ENCODE data around the gene TOGARAM1. TPM values are rescaled to one million over a fixed set of nuclear protein-coding genes. Genes with fewer than 3 reads are reported as not detected.

TOGARAM1 gene
- total RNA-seq, 1 experiment from 2014 or later = 12.0 TPM

DNA sequence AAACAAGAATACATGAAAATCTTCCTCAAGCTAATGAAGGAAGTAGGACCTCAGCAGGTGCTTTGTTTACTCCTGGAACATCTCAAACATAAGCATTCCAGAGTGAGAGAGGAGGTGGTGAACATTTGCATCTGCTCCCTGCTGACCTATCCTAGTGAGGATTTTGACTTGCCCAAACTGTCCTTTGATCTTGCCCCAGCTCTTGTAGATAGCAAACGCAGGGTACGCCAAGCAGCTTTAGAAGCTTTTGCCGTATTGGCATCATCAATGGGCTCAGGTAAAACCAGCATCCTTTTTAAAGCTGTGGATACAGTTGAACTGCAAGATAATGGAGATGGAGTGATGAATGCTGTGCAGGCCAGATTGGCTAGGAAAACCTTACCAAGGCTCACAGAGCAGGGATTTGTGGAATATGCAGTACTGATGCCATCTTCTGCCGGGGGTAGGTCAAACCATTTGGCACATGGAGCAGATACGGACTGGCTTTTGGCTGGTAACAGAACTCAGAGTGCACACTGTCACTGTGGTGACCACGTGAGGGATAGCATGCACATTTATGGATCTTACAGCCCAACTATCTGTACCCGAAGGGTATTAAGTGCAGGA, 1.9 kb downstream of the TOGARAM1 start:
- TSS peak; percentile 29 for BruUV-seq (replicated peaks)
- Mint-ChIP-seq H3K27ac (ENCODE audit: low read depth, unreplicated experiment) (no peak overlapping the region), H3K9me3 (ENCODE audit: unreplicated experiment) (no peaks in the 10 kb centered on the region), H3K4me3 (ENCODE audit: unreplicated experiment) (no peak overlapping the region), H3K4me1 (ENCODE audit: insufficient read depth, unreplicated experiment) (peaks cover 32% of the 10 kb centered on the region), H3K36me3 (ENCODE audit: insufficient read depth, unreplicated experiment) (peaks cover 7% of the 10 kb centered on the region), H3K27me3 (ENCODE audit: insufficient read depth, unreplicated experiment) (no peaks in the 10 kb centered on the region)
- ChIA-PET CTCF (interaction anchor here (0.6 to 2.8 kb wide), 4 partner anchors 12 to 170 kb away, joined by 3 to 17 read pairs (median 8); partner anchors contain the start of gene FKBP3), POLR2A (interaction anchor here (0.5 to 8.6 kb wide), 10 partner anchors 14 to 288 kb away, joined by 3 to 116 read pairs (median 4); partner anchors contain the start of genes FANCM, FKBP3, MIS18BP1 and PRPF39)
- DNase-seq (ENCODE audit: unreplicated experiment) = peak; percentile 38
- intact Hi-C loops (cut with micrococcal nuclease) = loop anchor here (2.0 to 5.0 kb wide), 2 partner anchors 52 to 121 kb away; partner anchors contain the start of gene PRPF39
- TF ChIP-seq CTCF (IDR thresholded peaks at IDR 0.05; ENCODE audit: unreplicated experiment) = no peak

- no peak overlapping the region for H3K27ac Mint-ChIP-seq (ENCODE audit: low read depth, unreplicated experiment)
- no peaks in the 10 kb centered on the region for H3K27me3 Mint-ChIP-seq (ENCODE audit: insufficient read depth, unreplicated experiment)
Measured at GRCh38 chr14:44966601-44967336, 4.8 kb downstream of the TOGARAM1 start.

GRCh38 chr14:44968714-44969113, 6.7 kb downstream of the TOGARAM1 start:
- intact Hi-C loops (cut with micrococcal nuclease) = no loop called here
- peak overlapping the region; percentile 27 for H3K4me3 Mint-ChIP-seq (ENCODE audit: unreplicated experiment)
- no peak overlapping the region for H3K27ac Mint-ChIP-seq (ENCODE audit: low read depth, unreplicated experiment)
- no peak for TF ChIP-seq CTCF (IDR thresholded peaks at IDR 0.05; ENCODE audit: unreplicated experiment)
- H3K36me3 Mint-ChIP-seq (ENCODE audit: insufficient read depth, unreplicated experiment) = peaks cover 7% of the 10 kb centered on the region
- ChIA-PET CTCF (interaction anchor here (0.6 kb wide), 1 partner anchor 349 kb away, joined by 3 read pairs; no protein-coding TSS in a partner anchor), POLR2A (interaction anchor here (0.6 to 1.9 kb wide), 3 partner anchors 8 to 116 kb away, joined by 3 to 8 read pairs (median 5); partner anchors contain the start of gene KLHL28)
- H3K9me3 Mint-ChIP-seq (ENCODE audit: unreplicated experiment) = peaks cover 8% of the 10 kb centered on the region
- BruUV-seq (replicated peaks) = no TSS peak
- DNase-seq (ENCODE audit: unreplicated experiment) = no peak
- H3K4me1 Mint-ChIP-seq (ENCODE audit: insufficient read depth, unreplicated experiment) = peaks cover 45% of the 10 kb centered on the region
- H3K27me3 Mint-ChIP-seq (ENCODE audit: insufficient read depth, unreplicated experiment) = no peaks in the 10 kb centered on the region

More at GRCh38 chr14:44966601-44967336, 4.8 kb downstream of the TOGARAM1 start:
- peaks cover 41% of the 10 kb centered on the region for H3K4me1 Mint-ChIP-seq (ENCODE audit: insufficient read depth, unreplicated experiment)
- BruUV-seq (replicated peaks) = no TSS peak
- H3K4me3 Mint-ChIP-seq (ENCODE audit: unreplicated experiment) = peak overlapping the region; percentile 58
- CTCF ChIA-PET = interaction anchor here (0.6 kb wide), 1 partner anchor 192 kb away, joined by 4 read pairs; no protein-coding TSS in a partner anchor
- H3K36me3 Mint-ChIP-seq (ENCODE audit: insufficient read depth, unreplicated experiment) = peaks cover 7% of the 10 kb centered on the region
- no peak for TF ChIP-seq CTCF (IDR thresholded peaks at IDR 0.05; ENCODE audit: unreplicated experiment)
- POLR2A ChIA-PET = interaction anchor here (1.2 kb wide), 1 partner anchor 10 kb away, joined by 4 read pairs; no protein-coding TSS in a partner anchor
- intact Hi-C loops (cut with micrococcal nuclease) = no loop called here
- H3K9me3 Mint-ChIP-seq (ENCODE audit: unreplicated experiment) = peaks cover 7% of the 10 kb centered on the region
- no peak for DNase-seq (ENCODE audit: unreplicated experiment)

DNA sequence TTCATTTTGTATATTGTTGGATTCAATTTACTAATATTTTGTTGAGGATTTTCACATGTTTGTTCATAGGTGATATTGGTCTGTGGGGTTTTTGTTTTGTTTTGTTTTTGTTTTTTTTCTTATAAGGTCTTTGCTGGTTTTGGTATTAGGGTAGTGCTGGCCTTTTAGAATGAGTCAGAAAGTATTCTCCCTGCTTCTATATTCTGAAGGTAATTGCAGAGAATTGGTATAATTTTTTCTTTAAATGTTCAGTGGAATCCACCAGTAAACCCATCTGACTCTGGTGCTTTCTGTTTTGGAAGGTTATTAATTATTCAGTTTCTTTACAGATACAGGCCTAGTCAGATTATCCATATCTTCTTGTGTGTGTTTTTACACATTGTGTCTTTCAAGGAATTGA, 8.9 kb downstream of the TOGARAM1 start:
- no peak overlapping the region for H3K27ac Mint-ChIP-seq (ENCODE audit: low read depth, unreplicated experiment)
- ChIA-PET POLR2A (no interaction called here), CTCF (no interaction called here)
- TF ChIP-seq CTCF (IDR thresholded peaks at IDR 0.05; ENCODE audit: unreplicated experiment) = no peak
- H3K9me3 Mint-ChIP-seq (ENCODE audit: unreplicated experiment) = peaks cover 8% of the 10 kb centered on the region
- peaks cover 43% of the 10 kb centered on the region for H3K4me1 Mint-ChIP-seq (ENCODE audit: insufficient read depth, unreplicated experiment)
- H3K36me3 Mint-ChIP-seq (ENCODE audit: insufficient read depth, unreplicated experiment) = peaks cover 7% of the 10 kb centered on the region
- H3K4me3 Mint-ChIP-seq (ENCODE audit: unreplicated experiment) = no peak overlapping the region
- DNase-seq (ENCODE audit: unreplicated experiment) = no peak
- H3K27me3 Mint-ChIP-seq (ENCODE audit: insufficient read depth, unreplicated experiment) = no peaks in the 10 kb centered on the region
- intact Hi-C loops (cut with micrococcal nuclease) = no loop called here
- BruUV-seq (replicated peaks) = no TSS peak

Data from MCF 10A (cell line).